HCT116 (cell line): ENCODE data around the gene SLC25A48. TPM values are rescaled to one million over a fixed set of nuclear protein-coding genes. Genes with fewer than 3 reads are reported as not detected.

Source experiments
- ATAC-seq: fragments of 200-7000 bp; cut with Tn5 transposase; 2 replicates; pipeline ENCODE4 v1.9.1; 2020; ENCODE audit warnings: mild to moderate bottlenecking, moderate library complexity
- BruUV-seq: library from RNA; stranded (reverse); fragments of 400-500 nt; replicated peaks from 2 replicates; lab custom pipeline; 2021; lab: Mats Ljungman, UMichigan
- CTCF ChIA-PET: fragments of 300-600 bp; sonication (Branson Sonifier 250); formaldehyde crosslinking; loops from one replicate; lab custom pipeline; 2021; ENCODE audit warnings: antibody characterized with exemption; lab: Charles Lee
- POLR2A ChIA-PET: fragments of 300-600, 350-600 bp; sonication (Branson Sonifier 250); formaldehyde crosslinking; loops from one replicate; lab custom pipeline; 2021; ENCODE audit warnings: antibody characterized with exemption; lab: Charles Lee
- RAD21 ChIA-PET, 2 experiments: fragments of 300-600 bp; sonication (Branson Sonifier 250); formaldehyde crosslinking; loops; one replicate each; lab custom pipeline; 2023; ENCODE audit warnings: low total read pairs in 2 of 2; ENCODE audit not compliant: uncharacterized antibody in 2 of 2, unreplicated experiment in 2 of 2, low non-redundant PET in 1 of 2; lab: Charles Lee
- DNase-seq: peaks from one replicate; pipeline ENCODE4 v3.0.0-alpha.2; 2010; ENCODE audit warnings: low read depth, low spot score
- H2AFZ ChIP-seq: fragments of 200-600 bp; shearing (Covaris generic), sonication (generic); 2 replicates; pipeline ENCODE4 v1.6.1; 2017; ENCODE audit warnings: low read depth, mixed run types, mixed read lengths, antibody characterized with exemption, low read length; ENCODE audit not compliant: poor library complexity, severe bottlenecking
- H3K27ac ChIP-seq: 2 replicates; pipeline ENCODE4 v1.5.1; 2012; ENCODE audit warnings: low read depth, low read length
- H3K27me3 ChIP-seq: fragments of 200-600 bp; sonication (generic); 2 replicates; pipeline ENCODE4 v1.6.1; 2016; ENCODE audit warnings: mixed run types, low read length, mixed read lengths; ENCODE audit not compliant: insufficient read depth
- H3K36me3 ChIP-seq, 2 experiments: fragments of 200-500 bp in 1 of 2; fragments of 200-600 bp in 1 of 2; sonication (Bioruptor generic) in 1 of 2; sonication (generic) in 1 of 2; 2 replicates each; pipeline versions ENCODE4 v1.5.1 to v1.6.1; 2014 to 2016; ENCODE audit warnings: low read length in 2 of 2, inconsistent platforms in 1 of 2, mixed read lengths in 1 of 2, mixed run types in 1 of 2; ENCODE audit not compliant: insufficient read depth in 2 of 2, control insufficient read depth in 1 of 2
- H3K4me1 ChIP-seq, 2 experiments: fragments of 200-600 bp in 1 of 2; sonication (generic) in 1 of 2; 2 replicates each; pipeline versions ENCODE4 v1.5.1 to v1.6.1; 2012 to 2017; ENCODE audit warnings: low read length in 2 of 2, inconsistent platforms in 1 of 2, mild to moderate bottlenecking in 1 of 2, mixed read lengths in 1 of 2, mixed run types in 1 of 2, moderate library complexity in 1 of 2; ENCODE audit not compliant: insufficient read depth in 2 of 2, control insufficient read depth in 1 of 2
- H3K4me2 ChIP-seq: fragments of 200-600 bp; sonication (generic); 2 replicates; pipeline ENCODE4 v1.6.1; 2017; ENCODE audit warnings: mixed run types, low read length, mixed read lengths
- H3K4me3 ChIP-seq, 2 experiments: fragments of 200-600 bp in 1 of 2; sonication (generic) in 1 of 2; replicated peaks in 1 of 2; 2 replicates each; pipeline ENCODE4 v1.5.1; 2011 to 2016; ENCODE audit warnings: low read length in 2 of 2, control low read depth in 1 of 2, low read depth in 1 of 2, mild to moderate bottlenecking in 1 of 2, mixed read lengths in 1 of 2, mixed run types in 1 of 2
- H3K79me2 ChIP-seq: fragments of 200-600 bp; sonication (generic); 2 replicates; pipeline ENCODE4 v1.6.1; 2017; ENCODE audit warnings: mild to moderate bottlenecking, mixed run types, low read length, moderate library complexity, mixed read lengths; ENCODE audit not compliant: insufficient read depth
- H3K9ac ChIP-seq: fragments of 200-600 bp; sonication (generic); 2 replicates; pipeline ENCODE4 v1.6.1; 2016; ENCODE audit warnings: low read length, mixed read lengths
- H3K9me2 ChIP-seq: fragments of 200-600 bp; sonication (generic), shearing (Covaris generic); 2 replicates; pipeline ENCODE4 v1.6.1; 2017; ENCODE audit warnings: mixed run types, mild to moderate bottlenecking, moderate library complexity; ENCODE audit not compliant: insufficient read depth
- H3K9me3 ChIP-seq, 2 experiments: fragments of 200-500 bp in 1 of 2; fragments of 200-600 bp in 1 of 2; sonication (Bioruptor generic) in 1 of 2; sonication (generic) in 1 of 2; 2 replicates each; pipeline ENCODE4 v1.6.1; 2014 to 2017; ENCODE audit warnings: low read length in 2 of 2, mixed read lengths in 2 of 2, inconsistent platforms in 1 of 2, low read depth in 1 of 2, mild to moderate bottlenecking in 1 of 2, mixed run types in 1 of 2, moderate library complexity in 1 of 2; ENCODE audit not compliant: control insufficient read depth in 1 of 2, insufficient read depth in 1 of 2
- H4K20me1 ChIP-seq: fragments of 200-600 bp; sonication (generic), shearing (Covaris generic); 2 replicates; pipeline ENCODE4 v1.6.1; 2017; ENCODE audit warnings: mixed run types, mild to moderate bottlenecking, moderate library complexity; ENCODE audit not compliant: insufficient read depth
- ATF3 ChIP-seq: IDR thresholded peaks from 2 replicates; pipeline ENCODE4 v1.6.1; 2012
- CBX3 ChIP-seq: IDR thresholded peaks from 2 replicates; pipeline ENCODE4 v1.6.1; 2012; ENCODE audit warnings: low read depth
- CTCF ChIP-seq, 3 experiments: fragments of 200-600 bp in 1 of 3; sonication (generic) in 1 of 3; IDR thresholded peaks in 2 of 3; conservative IDR thresholded peaks in 1 of 3; 2 replicates each; pipeline ENCODE4 v1.5.1; 2012 to 2017; ENCODE audit warnings: low read depth in 2 of 3, low read length in 2 of 3, antibody characterized with exemption in 1 of 3, borderline replicate concordance in 1 of 3, control low read depth in 1 of 3, mild to moderate bottlenecking in 1 of 3, mixed read lengths in 1 of 3, mixed run types in 1 of 3, moderate library complexity in 1 of 3; ENCODE audit not compliant: insufficient read depth in 1 of 3
- ELF1 ChIP-seq: IDR thresholded peaks from 2 replicates; pipeline ENCODE4 v1.6.1; 2012; ENCODE audit warnings: low read depth, borderline replicate concordance
- EZH2phosphoT487 ChIP-seq: fragments of 200-600 bp; IDR thresholded peaks from 2 replicates; pipeline ENCODE4 v1.6.1; 2018; ENCODE audit warnings: antibody characterized with exemption, borderline replicate concordance
- FOSL1 ChIP-seq: IDR thresholded peaks from 2 replicates; pipeline ENCODE4 v1.6.1; 2012; ENCODE audit warnings: low read depth
- JUND ChIP-seq: IDR thresholded peaks from 2 replicates; pipeline ENCODE4 v1.6.1; 2012
- POLR2AphosphoS5 ChIP-seq: IDR thresholded peaks from 2 replicates; pipeline ENCODE4 v1.6.1; 2011; ENCODE audit warnings: mild to moderate bottlenecking, low read depth, low read length, moderate library complexity
- SIN3A ChIP-seq: IDR thresholded peaks from 2 replicates; pipeline ENCODE4 v1.6.1; 2012; ENCODE audit warnings: low read depth
- SP1 ChIP-seq: IDR thresholded peaks from 2 replicates; pipeline ENCODE4 v1.6.1; 2012; ENCODE audit warnings: low read depth
- TCF7L2 ChIP-seq: IDR thresholded peaks from 2 replicates; pipeline ENCODE4 v1.7.0; 2011; ENCODE audit warnings: borderline replicate concordance, inconsistent platforms; ENCODE audit not compliant: insufficient read depth, insufficient read length; ENCODE audit errors: extremely low read depth
- YY1 ChIP-seq: IDR thresholded peaks from 2 replicates; pipeline ENCODE4 v1.6.1; 2011; ENCODE audit warnings: low read length, low read depth, moderate library complexity, mild to moderate bottlenecking; ENCODE audit not compliant: insufficient replicate concordance; ENCODE audit errors: extremely low read depth
- ZFX ChIP-seq: fragments of 450-650 bp; IDR thresholded peaks from 2 replicates; pipeline ENCODE4 v1.6.1; 2017
- ZNF274 ChIP-seq: fragments of 200-500 bp; sonication (Bioruptor generic); IDR thresholded peaks from 2 replicates; pipeline ENCODE4 v1.6.1; 2014; ENCODE audit warnings: mild to moderate bottlenecking, low read depth, low read length, inconsistent platforms
- intact Hi-C: fragments of 100-400 bp; cut with micrococcal nuclease; formaldehyde crosslinking; loops from 2 replicates; pipeline ENCODE4 v1.10.0; 2022
- total RNA-seq: library from RNA; stranded (reverse); gene quantifications from one replicate; pipeline ENCODE4 v1.2.1, GENCODE V29; 2021; ENCODE audit not compliant: unreplicated experiment
- TF ChIP-seq, protein P1 (sequence below): IDR thresholded peaks from 2 replicates; pipeline ENCODE4 v1.6.1; 2012
- TF ChIP-seq, protein P2 (sequence below): IDR thresholded peaks from 2 replicates; pipeline ENCODE4 v1.6.1; 2011; ENCODE audit warnings: mild to moderate bottlenecking, low read length, moderate library complexity; ENCODE audit not compliant: insufficient replicate concordance; ENCODE audit errors: extremely low read depth

Gene SLC25A48
- total RNA-seq, 1 experiment from 2014 or later = 2.8 TPM

GRCh38 chr5:135814812-135815211, 19.7 kb upstream of the SLC25A48 start:
- H3K36me3 ChIP-seq = no peaks in the 10 kb centered on the region
- ATAC-seq = no peak
- POLR2A ChIA-PET = no interaction called here

DNA sequence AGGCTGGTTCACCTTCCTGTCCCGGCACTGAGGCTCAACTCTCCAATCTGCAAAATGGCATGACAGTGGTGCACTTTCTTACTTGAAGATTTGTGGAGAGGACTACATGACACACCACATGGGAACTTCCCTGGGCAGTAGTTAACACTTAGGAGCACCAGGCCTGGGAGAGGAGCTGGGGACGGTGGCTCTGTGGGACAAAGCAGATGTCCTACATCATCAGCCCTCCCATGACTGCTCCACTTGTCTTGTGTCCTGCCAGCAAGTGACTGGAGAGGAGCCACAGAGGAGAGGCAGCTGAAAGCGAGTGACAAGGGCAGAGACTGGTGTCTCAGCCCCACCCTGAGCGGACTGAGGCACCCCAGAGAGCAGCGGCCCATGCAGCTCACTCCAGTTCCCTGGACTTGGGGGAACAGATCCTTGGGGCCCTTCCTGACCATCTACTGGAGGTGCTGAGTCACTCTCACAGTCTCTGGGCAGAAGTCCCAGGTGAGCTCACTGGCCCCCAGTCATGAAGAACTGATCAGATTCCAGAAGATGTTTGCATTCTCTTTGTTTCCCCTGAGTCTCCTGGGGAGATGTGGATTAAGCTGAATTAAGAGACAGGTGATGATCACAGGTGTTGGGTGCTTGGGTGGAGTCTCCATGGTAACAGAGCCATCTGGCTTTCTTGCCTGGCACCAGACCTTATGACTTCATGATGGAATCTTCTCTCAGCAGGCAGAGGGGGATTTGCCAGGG, 13.2 kb upstream of the SLC25A48 start:
- BruUV-seq = no TSS peak
- no peaks in the 10 kb centered on the region for H3K9me3 ChIP-seq
- RAD21 ChIA-PET = no interaction called here
- no peaks in the 10 kb centered on the region for H3K79me2 ChIP-seq
- CTCF ChIA-PET = interaction anchor here (1.1 to 1.9 kb wide), 2 partner anchors 255 to 359 kb away, joined by 4 to 7 read pairs; no protein-coding TSS in a partner anchor
- no peak overlapping the region for H3K9ac ChIP-seq
- TF ChIP-seq ELF1 (no peak), CTCF (IDR thresholded peaks at IDR 0.05 in 2 of 3, conservative IDR thresholded peaks at IDR 0.05 in 1 of 3; ENCODE audit: borderline replicate concordance in 1 of 3, insufficient read depth in 1 of 3, low read depth in 2 of 3, low read length in 2 of 3) (no peak), POLR2AphosphoS5 (no peak), EZH2phosphoT487 (no peak), ATF3 (no peak), FOSL1 (no peak), JUND (no peak), ZNF274 (no peak), SIN3A (no peak), YY1 (no peak), ZFX (no peak)
- TF ChIP-seq, protein P1, sequence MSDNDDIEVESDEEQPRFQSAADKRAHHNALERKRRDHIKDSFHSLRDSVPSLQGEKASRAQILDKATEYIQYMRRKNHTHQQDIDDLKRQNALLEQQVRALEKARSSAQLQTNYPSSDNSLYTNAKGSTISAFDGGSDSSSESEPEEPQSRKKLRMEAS = no peak
- TF ChIP-seq, protein P2, sequence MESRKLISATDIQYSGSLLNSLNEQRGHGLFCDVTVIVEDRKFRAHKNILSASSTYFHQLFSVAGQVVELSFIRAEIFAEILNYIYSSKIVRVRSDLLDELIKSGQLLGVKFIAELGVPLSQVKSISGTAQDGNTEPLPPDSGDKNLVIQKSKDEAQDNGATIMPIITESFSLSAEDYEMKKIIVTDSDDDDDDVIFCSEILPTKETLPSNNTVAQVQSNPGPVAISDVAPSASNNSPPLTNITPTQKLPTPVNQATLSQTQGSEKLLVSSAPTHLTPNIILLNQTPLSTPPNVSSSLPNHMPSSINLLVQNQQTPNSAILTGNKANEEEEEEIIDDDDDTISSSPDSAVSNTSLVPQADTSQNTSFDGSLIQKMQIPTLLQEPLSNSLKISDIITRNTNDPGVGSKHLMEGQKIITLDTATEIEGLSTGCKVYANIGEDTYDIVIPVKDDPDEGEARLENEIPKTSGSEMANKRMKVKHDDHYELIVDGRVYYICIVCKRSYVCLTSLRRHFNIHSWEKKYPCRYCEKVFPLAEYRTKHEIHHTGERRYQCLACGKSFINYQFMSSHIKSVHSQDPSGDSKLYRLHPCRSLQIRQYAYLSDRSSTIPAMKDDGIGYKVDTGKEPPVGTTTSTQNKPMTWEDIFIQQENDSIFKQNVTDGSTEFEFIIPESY = no peak
- POLR2A ChIA-PET = no interaction called here
- H3K27ac ChIP-seq = no peak overlapping the region
- 0 out of 2 replicates have a peak, but pooled peaks cover 5% of the 10 kb centered on the region for H3K27me3 ChIP-seq
- DNase-seq (no peak), ATAC-seq (no peak)
- intact Hi-C loops = no loop called here
- H3K4me1 ChIP-seq = peaks cover 0 to 5% of the 10 kb centered on the region in 2 experiments; a peak in 1 of 4 replicates
- H2AFZ ChIP-seq = no peak overlapping the region
- no peaks in the 10 kb centered on the region for H3K9me2 ChIP-seq
- no peak overlapping the region for H3K4me3 ChIP-seq
- H3K4me2 ChIP-seq = no peak overlapping the region
- no peaks in the 10 kb centered on the region for H4K20me1 ChIP-seq
- H3K36me3 ChIP-seq = no peaks in the 10 kb centered on the region

More at GRCh38 chr5:135814812-135815211, 19.7 kb upstream of the SLC25A48 start:
- Histone ChIP-seq H3K4me1 (no peaks in the 10 kb centered on the region), H3K9me3 (no peaks in the 10 kb centered on the region), H3K27ac (no peak overlapping the region), H3K27me3 (0 out of 2 replicates have a peak, but pooled peaks cover 5% of the 10 kb centered on the region), H3K4me2 (no peak overlapping the region), H4K20me1 (no peaks in the 10 kb centered on the region), H3K4me3 (no peak overlapping the region), H3K79me2 (no peaks in the 10 kb centered on the region), H3K9me2 (no peaks in the 10 kb centered on the region), H2AFZ (no peak overlapping the region), H3K9ac (no peak overlapping the region)
- TF ChIP-seq TCF7L2 (no peak), CBX3 (no peak), SP1 (no peak), SIN3A (no peak)
- BruUV-seq = no TSS peak
- RAD21 ChIA-PET = no interaction called here
- intact Hi-C loops = no loop called here
- DNase-seq = no peak
- CTCF ChIA-PET = no interaction called here
